A673 (cell line): Measurements from ENCODE around the gene NOCT. TPM values are rescaled to one million over a fixed set of nuclear protein-coding genes. Genes with fewer than 3 reads are reported as not detected.

Source experiments
- BruUV-seq: library from RNA; stranded (reverse); fragments of 400-500 nt; replicated peaks from 2 replicates; lab custom pipeline; 2021; lab: Mats Ljungman, UMichigan
- CTCF ChIA-PET: fragments of 300-600 bp; sonication (Branson Sonifier 250); formaldehyde crosslinking; loops from one replicate; lab custom pipeline; 2022; ENCODE audit warnings: antibody characterized with exemption; lab: Charles Lee
- POLR2A ChIA-PET: fragments of 300-600 bp; sonication (Branson Sonifier 250); formaldehyde crosslinking; loops from one replicate; lab custom pipeline; 2022; ENCODE audit warnings: antibody characterized with exemption; ENCODE audit not compliant: low non-redundant PET; lab: Charles Lee
- DNase-seq: peaks from one replicate; pipeline ENCODE4 v3.0.0-alpha.2; 2015; ENCODE audit warnings: low spot score
- H3K27ac ChIP-seq: fragments of 200-600 bp; sonication (generic); 2 replicates; pipeline ENCODE4 v1.5.1; 2016; ENCODE audit warnings: mixed run types, low read depth, mild to moderate bottlenecking, mixed read lengths, antibody characterized with exemption, low read length; ENCODE audit not compliant: poor library complexity, severe bottlenecking
- H3K27me3 ChIP-seq: fragments of 200-600 bp; sonication (generic); replicated peaks from 2 replicates; pipeline ENCODE4 v1.6.1; 2017; ENCODE audit warnings: mixed run types, low read depth, mild to moderate bottlenecking, mixed read lengths, antibody characterized with exemption, low read length; ENCODE audit not compliant: insufficient read depth, poor library complexity
- H3K36me3 ChIP-seq: fragments of 200-600 bp; sonication (generic); 2 replicates; pipeline ENCODE4 v1.6.1; 2016; ENCODE audit warnings: mixed run types, mild to moderate bottlenecking, mixed read lengths, antibody characterized with exemption, low read length; ENCODE audit not compliant: insufficient read depth, poor library complexity, severe bottlenecking
- H3K4me1 ChIP-seq: fragments of 200-600 bp; sonication (generic); 2 replicates; pipeline ENCODE4 v1.6.1; 2017; ENCODE audit warnings: mixed run types, mild to moderate bottlenecking, mixed read lengths, antibody characterized with exemption, low read length; ENCODE audit not compliant: insufficient read depth, poor library complexity, severe bottlenecking
- H3K4me3 ChIP-seq: fragments of 200-600 bp; sonication (generic); 2 replicates; pipeline ENCODE4 v1.5.1; 2016; ENCODE audit warnings: low read depth, mixed run types, mild to moderate bottlenecking, mixed read lengths, low read length; ENCODE audit not compliant: poor library complexity, severe bottlenecking
- H3K9me3 ChIP-seq: fragments of 200-600 bp; sonication (generic); 2 replicates; pipeline ENCODE4 v1.6.1; 2016; ENCODE audit warnings: mixed run types, low read depth, mild to moderate bottlenecking, mixed read lengths, antibody characterized with exemption, low read length; ENCODE audit not compliant: poor library complexity, severe bottlenecking
- CTCF ChIP-seq: fragments of 300-800, 200-600 bp; sonication (generic); conservative IDR thresholded peaks from 2 replicates; pipeline ENCODE4 v1.5.1; 2017; ENCODE audit warnings: low read depth, mild to moderate bottlenecking, antibody characterized with exemption, low read length, moderate library complexity, mixed read lengths
- EZH2 ChIP-seq: fragments of 200-600 bp; sonication (generic); IDR thresholded peaks from 2 replicates; pipeline ENCODE4 v1.6.1; 2017; ENCODE audit warnings: borderline replicate concordance, low read depth, mild to moderate bottlenecking, mixed read lengths, antibody characterized with exemption, low read length; ENCODE audit not compliant: poor library complexity, severe bottlenecking
- intact Hi-C: fragments of 100-400 bp; cut with micrococcal nuclease; formaldehyde crosslinking; loops from one replicate; pipeline ENCODE4 v1.10.0; 2022; ENCODE audit not compliant: unreplicated experiment
- total RNA-seq: library from RNA; stranded (reverse); gene quantifications from 2 replicates; pipeline ENCODE4 v1.2.3, GENCODE V29; 2021

Gene NOCT
- total RNA-seq, 1 experiment from 2014 or later, result 27.6 TPM

GRCh38 chr4:139048026-139048425 lies 32.4 kb downstream of the NOCT start:
- H3K36me3 ChIP-seq, result peaks cover 49% of the 10 kb centered on the region
- H3K4me3 ChIP-seq, result no peak overlapping the region
- BruUV-seq, result no TSS peak
- no peaks in the 10 kb centered on the region for H3K27me3 ChIP-seq
- no peak overlapping the region for H3K27ac ChIP-seq
- TF ChIP-seq EZH2 (no peak), CTCF (no peak)
- POLR2A ChIA-PET, result no interaction called here
- intact Hi-C loops, result no loop called here
- no peaks in the 10 kb centered on the region for H3K4me1 ChIP-seq
- no peak for DNase-seq
- no peaks in the 10 kb centered on the region for H3K9me3 ChIP-seq
- CTCF ChIA-PET, result no interaction called here

GRCh38 chr4:139050446-139050845 lies 34.9 kb downstream of the NOCT start:
- no peak overlapping the region for H3K27ac ChIP-seq

GRCh38 chr4:139053909-139054308 lies 38.3 kb downstream of the NOCT start:
- H3K4me3 ChIP-seq, result no peak overlapping the region
- H3K9me3 ChIP-seq, result no peaks in the 10 kb centered on the region
- no TSS peak for BruUV-seq
- no peaks in the 10 kb centered on the region for H3K27me3 ChIP-seq
- no peak overlapping the region for H3K27ac ChIP-seq
- TF ChIP-seq CTCF (no peak), EZH2 (no peak)
- ChIA-PET POLR2A (no interaction called here), CTCF (interaction anchor here (0.6 kb wide), 1 partner anchor 635 kb away, joined by 5 read pairs; no protein-coding TSS in a partner anchor)
- H3K36me3 ChIP-seq, result peaks cover 44% of the 10 kb centered on the region
- H3K4me1 ChIP-seq, result no peaks in the 10 kb centered on the region
- intact Hi-C loops, result no loop called here
- DNase-seq, result no peak

More at GRCh38 chr4:139050446-139050845, 34.9 kb downstream of the NOCT start:
- TF ChIP-seq CTCF (no peak), EZH2 (no peak)
- no peak for DNase-seq
- BruUV-seq, result no TSS peak
- CTCF ChIA-PET, result no interaction called here
- Histone ChIP-seq H3K27me3 (no peaks in the 10 kb centered on the region), H3K36me3 (peaks cover 49% of the 10 kb centered on the region), H3K4me1 (no peaks in the 10 kb centered on the region), H3K9me3 (no peaks in the 10 kb centered on the region), H3K4me3 (no peak overlapping the region)
- POLR2A ChIA-PET, result interaction anchor here (0.6 kb wide), 1 partner anchor 216 kb away, joined by 3 read pairs; no protein-coding TSS in a partner anchor
- intact Hi-C loops, result no loop called here
